ENCODE measurements around the gene PRRT1.

Gene PRRT1

DNA sequence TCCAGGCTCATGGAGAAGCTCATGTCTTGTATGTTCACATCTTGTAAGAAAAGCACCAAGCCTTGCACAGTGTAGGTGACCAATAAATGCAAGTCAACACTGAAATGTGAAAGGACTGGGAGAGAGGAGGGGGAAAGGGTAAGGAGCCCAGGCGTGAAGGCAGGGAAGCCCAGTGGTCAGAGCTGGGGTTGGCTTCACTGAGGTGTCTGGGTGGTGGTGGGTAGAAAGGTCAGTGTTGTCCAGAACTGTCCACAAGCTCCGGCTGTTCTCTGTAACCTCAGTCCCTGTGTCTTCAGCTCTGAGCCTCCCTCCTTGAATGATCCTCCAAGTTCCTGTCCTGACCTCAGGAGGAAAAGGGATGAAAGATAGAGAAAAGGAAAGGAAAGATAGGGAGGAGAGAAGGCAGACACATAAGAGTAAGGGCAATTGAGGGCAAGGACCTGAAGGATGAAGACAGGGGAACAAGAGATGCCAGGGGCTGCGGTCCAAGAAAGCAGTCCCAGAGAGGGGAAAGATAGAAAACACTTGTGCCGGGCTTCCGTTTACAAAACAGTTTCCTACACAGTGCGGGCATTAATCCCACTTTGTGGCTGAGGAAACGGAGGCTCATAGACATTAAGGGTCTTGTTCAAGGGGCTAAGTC lies 40.2 kb downstream of the PRRT1 start:
- H3K4me3 ChIP-seq (ENCODE audit: low read depth, low read length): no peak overlapping the region
- no peak for TF ChIP-seq CTCF (IDR thresholded peaks at IDR 0.05; ENCODE audit: low read depth, low read length)

GRCh38 chr6:32110632-32111031 lies 41.1 kb downstream of the PRRT1 start:
- no peak overlapping the region for H3K4me3 ChIP-seq (ENCODE audit: low read depth, low read length)
- no peak for TF ChIP-seq CTCF (IDR thresholded peaks at IDR 0.05; ENCODE audit: low read depth, low read length)

DNA sequence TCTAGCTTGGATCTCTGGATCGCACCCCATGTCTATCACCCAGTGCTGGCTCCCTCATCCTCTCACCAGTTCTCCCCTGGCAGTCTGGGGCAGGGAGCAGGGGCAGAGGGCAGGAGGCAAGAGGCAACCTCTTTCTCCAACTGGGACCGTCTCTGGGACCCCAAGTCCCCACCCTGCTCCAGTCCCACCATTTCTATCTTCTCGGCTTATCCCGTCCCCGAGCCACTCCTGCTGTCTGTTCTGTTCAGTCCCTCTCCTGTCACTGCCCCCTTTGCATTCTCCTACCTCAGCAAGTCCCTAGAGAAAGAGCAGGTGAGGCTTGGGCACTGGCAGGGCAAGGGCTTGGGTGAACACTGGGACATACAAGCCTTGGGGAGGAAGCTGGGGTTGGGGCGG lies 42.0 kb downstream of the PRRT1 start:
- no peak overlapping the region for H3K4me3 ChIP-seq (ENCODE audit: low read depth, low read length)
- no peak for TF ChIP-seq CTCF (IDR thresholded peaks at IDR 0.05; ENCODE audit: low read depth, low read length)

DNA sequence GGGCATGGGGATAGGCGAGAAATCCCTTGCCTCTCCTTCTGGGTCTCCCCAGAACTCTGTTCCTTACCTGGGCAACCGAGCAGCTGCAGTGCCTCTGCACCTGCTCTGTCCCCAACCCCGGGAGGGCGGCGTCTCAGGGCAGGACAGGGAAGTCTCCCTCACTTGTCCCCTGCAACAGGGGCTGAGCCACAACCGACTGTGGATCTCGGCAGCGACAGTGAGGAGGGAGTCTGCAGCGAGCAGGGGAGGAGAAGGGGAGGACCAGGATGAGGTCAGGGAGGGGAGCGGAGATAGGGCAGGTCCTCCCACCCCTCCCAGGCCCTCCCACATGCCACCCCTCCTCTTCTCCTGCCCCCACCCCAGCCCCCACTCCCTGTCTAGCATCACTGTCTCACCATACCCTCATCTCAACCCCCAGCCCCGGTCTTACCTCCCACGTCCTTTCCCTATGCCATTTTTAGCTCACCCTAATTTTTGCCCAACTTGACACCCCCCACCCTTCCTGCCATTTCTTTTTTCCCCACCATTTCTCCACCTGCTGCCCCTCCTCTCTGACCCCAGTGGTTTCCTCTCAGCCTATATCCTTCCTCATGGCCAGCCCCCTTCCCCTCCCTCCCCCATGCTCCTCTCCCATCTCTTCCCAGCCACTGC lies 42.5 kb downstream of the PRRT1 start, which contains the start of gene TNXB:
Gene TNXB, minus strand, starts transcription at position 225 of the 651 bp plus-strand sequence. CDS start 11,140 bp downstream, outside the sequence.
- no peak within 1 kb of the TSS for H3K4me3 ChIP-seq (ENCODE audit: low read depth, low read length)
- no peak for TF ChIP-seq CTCF (IDR thresholded peaks at IDR 0.05; ENCODE audit: low read depth, low read length)

GRCh38 chr6:32108727-32109113 lies 43.0 kb downstream of the PRRT1 start:
- no peak overlapping the region for H3K4me3 ChIP-seq (ENCODE audit: low read depth, low read length)
- no peak for TF ChIP-seq CTCF (IDR thresholded peaks at IDR 0.05; ENCODE audit: low read depth, low read length)

- H3K4me3 ChIP-seq (ENCODE audit: low read depth, low read length): no peak overlapping the region
- no peak for TF ChIP-seq CTCF (IDR thresholded peaks at IDR 0.05; ENCODE audit: low read depth, low read length)
Observed at GRCh38 chr6:32108094-32108627, 43.6 kb downstream of the PRRT1 start.

DNA sequence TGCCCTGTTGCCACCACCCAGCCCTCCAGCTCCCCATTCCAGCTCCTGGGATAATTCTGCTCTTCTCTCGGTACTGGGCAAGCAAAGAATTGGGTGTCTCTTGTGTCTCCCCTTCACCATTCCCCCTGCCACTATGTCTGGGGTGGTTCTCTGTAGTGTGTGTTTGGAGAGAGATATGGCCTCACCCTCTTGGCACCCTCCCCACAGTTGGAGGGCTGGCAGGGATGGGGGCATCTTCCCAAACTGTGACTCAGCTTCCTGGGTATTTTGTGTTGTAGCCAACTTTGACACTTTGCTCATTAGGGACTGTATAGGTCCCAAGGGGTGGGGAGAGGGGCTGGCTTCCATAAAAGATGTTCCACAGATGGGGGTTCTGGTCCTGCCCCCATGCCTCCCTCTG lies 44.3 kb downstream of the PRRT1 start:
- H3K4me3 ChIP-seq (ENCODE audit: low read depth, low read length): no peak overlapping the region
- TF ChIP-seq CTCF (IDR thresholded peaks at IDR 0.05; ENCODE audit: low read depth, low read length): no peak

Measured in WI38 (cell line).